ENCODE measurements around the gene HSPG2.
"Not testable (repeated sequence)": the region's sequence is repeated elsewhere in the genome, so short reads cannot be mapped to it uniquely, and the experiment has no call there.

HSPG2 gene

GRCh38 chr1:21937034-21937371 lies at the start of gene HSPG2:
TSS of gene HSPG2 (minus strand) at chr1:21937310. CDS start at chr1:21937217, 93 bp downstream.
- no peak for FAIRE-seq

GRCh38 chr1:21986386-21986785 lies 49.3 kb upstream of the HSPG2 start:
- FAIRE-seq = not testable (repeated sequence)

GRCh38 chr1:21985893-21986292 lies 48.8 kb upstream of the HSPG2 start:
- not testable (repeated sequence) for FAIRE-seq

GRCh38 chr1:21983539-21983938 lies 46.4 kb upstream of the HSPG2 start:
- not testable (repeated sequence) for FAIRE-seq

GRCh38 chr1:21982122-21982521 lies 45.0 kb upstream of the HSPG2 start:
- not testable (repeated sequence) for FAIRE-seq

GRCh38 chr1:21981253-21981652 lies 44.1 kb upstream of the HSPG2 start:
- FAIRE-seq = not testable (repeated sequence)

- FAIRE-seq = not testable (repeated sequence)
These were observed 43.6 kb upstream of the HSPG2 start for GRCh38 chr1:21980515-21981220.

GRCh38 chr1:21978209-21978608 lies 41.1 kb upstream of the HSPG2 start:
- FAIRE-seq = not testable (repeated sequence)

- FAIRE-seq = not testable (repeated sequence)
These were observed 39.7 kb upstream of the HSPG2 start, which contains the start of gene CELA3B for GRCh38 chr1:21976703-21977239. TSS of gene CELA3B (plus strand) at chr1:21977022. CDS start at chr1:21977040, 18 bp downstream.

GRCh38 chr1:21975296-21975695 lies 38.2 kb upstream of the HSPG2 start:
- not testable (repeated sequence) for FAIRE-seq

- FAIRE-seq = not testable (repeated sequence)
These were observed 37.6 kb upstream of the HSPG2 start for GRCh38 chr1:21974699-21975098.

GRCh38 chr1:21973948-21974347 lies 36.8 kb upstream of the HSPG2 start:
- FAIRE-seq = not testable (repeated sequence)

GRCh38 chr1:21972973-21973441 lies 35.9 kb upstream of the HSPG2 start:
- FAIRE-seq = not testable (repeated sequence)

- not testable (repeated sequence) for FAIRE-seq
These were observed 33.4 kb upstream of the HSPG2 start for GRCh38 chr1:21970523-21970922.

GRCh38 chr1:21969066-21969465 lies 32.0 kb upstream of the HSPG2 start:
- not testable (repeated sequence) for FAIRE-seq

- FAIRE-seq = not testable (repeated sequence)
These were observed 30.1 kb upstream of the HSPG2 start for GRCh38 chr1:21967216-21967615.

GRCh38 chr1:21966247-21967000 lies 29.3 kb upstream of the HSPG2 start:
- FAIRE-seq = no peak

- FAIRE-seq = no peak
These were observed 26.5 kb upstream of the HSPG2 start for GRCh38 chr1:21963477-21964217.

- FAIRE-seq = no peak
These were observed 24.7 kb upstream of the HSPG2 start for GRCh38 chr1:21961799-21962198.

GRCh38 chr1:21961337-21961736 lies 24.2 kb upstream of the HSPG2 start:
- no peak for FAIRE-seq

GRCh38 chr1:21956720-21957552 lies 19.8 kb upstream of the HSPG2 start:
- no peak for FAIRE-seq

Data from A204.1 (cell line).